HepG2 (cell line): ENCODE data around the gene MEF2A. TPM values are rescaled to one million over a fixed set of nuclear protein-coding genes. Genes with fewer than 3 reads are reported as not detected.

Experiments
- ATAC-seq: fragments of 200-7000 bp; cut with Tn5 transposase; 3 replicates; pipeline ENCODE4 v1.9.1; 2020; ENCODE audit warnings: mild to moderate bottlenecking, moderate library complexity
- BruUV-seq: library from RNA; stranded (reverse); fragments of 400-500 nt; replicated peaks from 2 replicates; lab custom pipeline; 2021; lab: Mats Ljungman, UMichigan
- CTCF ChIA-PET: fragments of 300-600 bp; formaldehyde crosslinking; extraction: SDS; loops from one replicate; lab custom pipeline; 2021; ENCODE audit warnings: low total read pairs, inconsistent platforms, low intra/inter-chr PET ratio; lab: Yijun Ruan, JAX
- POLR2A ChIA-PET: fragments of 350-600 bp; sonication (Branson Sonifier 250); formaldehyde crosslinking; loops from one replicate; lab custom pipeline; 2020; ENCODE audit warnings: antibody characterized with exemption, inconsistent platforms; lab: Yijun Ruan, JAX
- DNase-seq: peaks from one replicate; pipeline ENCODE4 v3.0.0-alpha.2; 2015; ENCODE audit warnings: low spot score
- FAIRE-seq: peaks from 3 replicates; lab custom pipeline; 2011; peaks lifted over from hg19 to GRCh38; lab: Jason Lieb, UNC
- H2AFZ ChIP-seq: one replicate; pipeline ENCODE4 v1.6.1; 2011; ENCODE audit warnings: low read length, inconsistent platforms
- H3K27ac ChIP-seq: fragments of 300-600 bp; 3 replicates; pipeline ENCODE4 v1.8.0; 2011; ENCODE audit warnings: mixed run types, mild to moderate bottlenecking, mixed read lengths, low read length, inconsistent platforms; ENCODE audit not compliant: insufficient read depth; ENCODE audit errors: extremely low read length
- H3K27me3 ChIP-seq, 2 experiments: fragments of 200-600 bp in 1 of 2; 2 replicates in 1 of 2; 3 replicates in 1 of 2; pipeline versions ENCODE4 v1.6.0 to v1.8.0; 2011; ENCODE audit warnings: low read length in 2 of 2, mild to moderate bottlenecking in 2 of 2, moderate library complexity in 2 of 2, inconsistent platforms in 1 of 2; ENCODE audit not compliant: insufficient read depth in 2 of 2, control insufficient read depth in 1 of 2
- H3K36me3 ChIP-seq, 2 experiments: fragments of 200-600 bp in 1 of 2; replicated peaks in 1 of 2; 2 replicates in 1 of 2; 3 replicates in 1 of 2; pipeline versions ENCODE4 v1.5.1 to v1.8.0; 2011; ENCODE audit warnings: low read length in 2 of 2, inconsistent platforms in 1 of 2; ENCODE audit not compliant: insufficient read depth in 2 of 2, control insufficient read depth in 1 of 2
- H3K4me1 ChIP-seq: 2 replicates; pipeline ENCODE4 v1.5.1; 2012; ENCODE audit warnings: low read length, inconsistent platforms; ENCODE audit not compliant: insufficient read depth
- H3K4me2 ChIP-seq: 2 replicates; pipeline ENCODE4 v1.6.0; 2011; ENCODE audit warnings: low read depth, low read length, inconsistent platforms
- H3K4me3 ChIP-seq, 3 experiments: fragments of 200-600 bp in 1 of 3; sonication (generic), shearing (Covaris generic) in 1 of 3; replicated peaks in 1 of 3; 2 replicates each; pipeline ENCODE4 v1.5.1; 2011 to 2016; ENCODE audit warnings: low read length in 3 of 3, inconsistent platforms in 2 of 3, low read depth in 2 of 3, mild to moderate bottlenecking in 2 of 3, control low read depth in 1 of 3, mixed read lengths in 1 of 3; ENCODE audit not compliant: insufficient read depth in 1 of 3
- H3K79me2 ChIP-seq: one replicate; pipeline ENCODE4 v1.6.1; 2011; ENCODE audit warnings: low read length, inconsistent platforms; ENCODE audit not compliant: insufficient read depth
- H3K9ac ChIP-seq: 2 replicates; pipeline ENCODE4 v1.6.0; 2011; ENCODE audit warnings: mild to moderate bottlenecking, low read depth, low read length, inconsistent platforms; ENCODE audit not compliant: insufficient read depth
- H3K9me3 ChIP-seq: 2 replicates; pipeline ENCODE4 v1.5.1; 2012; ENCODE audit warnings: mild to moderate bottlenecking, low read length
- H4K20me1 ChIP-seq: 2 replicates; pipeline ENCODE4 v1.6.0; 2011; ENCODE audit warnings: inconsistent platforms, mild to moderate bottlenecking, low read length, moderate library complexity; ENCODE audit not compliant: insufficient read depth
- ARID4A ChIP-seq: sonication (generic); formaldehyde crosslinking; IDR thresholded peaks from 2 replicates; pipeline ENCODE4 v1.5.0; 2020; ENCODE audit warnings: mild to moderate bottlenecking, missing genetic modification reagents, borderline replicate concordance
- ATF2 ChIP-seq: sonication (generic); formaldehyde crosslinking; IDR thresholded peaks from 2 replicates; pipeline ENCODE4 v1.4.0; 2020; ENCODE audit warnings: missing genetic modification reagents
- EEA1 ChIP-seq: sonication (generic); formaldehyde crosslinking; IDR thresholded peaks from 2 replicates; pipeline ENCODE4 v1.5.1; 2020; ENCODE audit warnings: mild to moderate bottlenecking, missing genetic modification reagents, borderline replicate concordance
- FOXJ3 ChIP-seq: sonication (generic); formaldehyde crosslinking; IDR thresholded peaks from 2 replicates; pipeline ENCODE4 v1.4.0; 2020; ENCODE audit warnings: missing genetic modification reagents, mild to moderate bottlenecking, borderline replicate concordance
- HOXA5 ChIP-seq: sonication (generic); formaldehyde crosslinking; IDR thresholded peaks from 2 replicates; pipeline ENCODE4 v1.4.0; 2020; ENCODE audit warnings: missing genetic modification reagents
- MEIS2 ChIP-seq: sonication (generic); formaldehyde crosslinking; IDR thresholded peaks from 2 replicates; pipeline ENCODE4 v1.9.0; 2021; ENCODE audit warnings: mild to moderate bottlenecking, missing genetic modification reagents
- REXO4 ChIP-seq: sonication (generic); formaldehyde crosslinking; IDR thresholded peaks from 2 replicates; pipeline ENCODE4 v1.8.0; 2022; ENCODE audit warnings: missing genetic modification reagents, mild to moderate bottlenecking, borderline replicate concordance
- SRSF1 ChIP-seq: fragments of 200-400 bp; formaldehyde crosslinking; optimal IDR thresholded peaks from 2 replicates; pipeline ENCODE3; 2017; ENCODE audit warnings: mild to moderate bottlenecking, low read depth, low read length, moderate library complexity
- U2AF1 ChIP-seq: fragments of 200-400 bp; formaldehyde crosslinking; optimal IDR thresholded peaks from 2 replicates; pipeline ENCODE3; 2017; ENCODE audit warnings: mild to moderate bottlenecking, low read depth, low read length
- ZIK1 ChIP-seq: sonication (generic); formaldehyde crosslinking; IDR thresholded peaks from 2 replicates; pipeline ENCODE4 v1.5.0; 2020; ENCODE audit warnings: mild to moderate bottlenecking, low read depth, missing genetic modification reagents, borderline replicate concordance
- WGBS: methylation state at CpG from one replicate; pipeline ENCODE4 v1.1.6; 2017; ENCODE audit warnings: low lambda C conversion rate; 5-methylcytosine and 5-hydroxymethylcytosine counted together
- in situ Hi-C: cut with HindIII; loops from 2 replicates; pipeline ENCODE4 v1.10.0; 2017; ENCODE audit warnings: low pct_unique_long_range_greater_than_20kb; ENCODE audit not compliant: extremely low pct_ligation_motif_present
- intact Hi-C: fragments of 100-400 bp; cut with micrococcal nuclease; formaldehyde crosslinking; loops from one replicate; pipeline ENCODE4 v1.10.0; 2022; ENCODE audit not compliant: unreplicated experiment
- polyA plus RNA-seq, 8 experiments: library from polyadenylated mRNA; depleted of rRNA in 3 of 8; stranded (reverse) in 7 of 8; unstranded in 1 of 8; fragments of >200 nt; fragmentation: Illumina TruSeq in 4 of 8; extraction: Trizol in 4 of 8; gene quantifications; 2 replicates each; pipeline versions ENCODE4 v1.2.1 to v1.2.3, GENCODE V29; 2011 to 2016; ENCODE audit warnings: low read depth in 4 of 8, missing spikeins in 1 of 8, mixed read lengths in 1 of 8; ENCODE audit not compliant: insufficient read depth in 1 of 8
- total RNA-seq, 5 experiments: library from RNA; depleted of rRNA; stranded (reverse); fragments of >200 nt; fragmentation: Illumina TruSeq; extraction: Trizol; gene quantifications; 2 replicates each; pipeline ENCODE4 v1.2.3, GENCODE V29; 2016; ENCODE audit warnings: low read depth in 1 of 5
- TF ChIP-seq, protein P1 (sequence below): sonication (generic); formaldehyde crosslinking; IDR thresholded peaks from 2 replicates; pipeline ENCODE4 v1.5.1; 2020; ENCODE audit warnings: missing genetic modification reagents, mild to moderate bottlenecking, borderline replicate concordance
- TF ChIP-seq, protein P2 (sequence below): sonication (generic); formaldehyde crosslinking; IDR thresholded peaks from 2 replicates; pipeline ENCODE4 v1.5.1; 2020; ENCODE audit warnings: missing genetic modification reagents, mild to moderate bottlenecking, borderline replicate concordance

MEF2A gene
- total and polyA plus RNA-seq, 2 of the 13 experiments (the other 11 are each of a cell fraction or from before 2014, with no cell fraction given), result 15.2 to 24.4 TPM

GRCh38 chr15:99556578-99556977 lies 9.2 kb upstream of the MEF2A start:
- H3K4me2 ChIP-seq, result no peak overlapping the region
- no peak for DNase-seq
- in situ Hi-C loops, result no loop called here
- no peaks in the 10 kb centered on the region for H3K36me3 ChIP-seq
- H3K9me3 ChIP-seq, result no peaks in the 10 kb centered on the region
- H2AFZ ChIP-seq, result no peak overlapping the region
- TF ChIP-seq FOXJ3 (no peak), ATF2 (no peak), ARID4A (no peak), SRSF1 (no peak), MEIS2 (CRISPR knock-in tag) (no peak), ZIK1 (no peak), U2AF1 (no peak), HOXA5 (CRISPR knock-in tag) (no peak), EEA1 (CRISPR knock-in tag) (no peak), REXO4 (CRISPR knock-in tag) (no peak)
- TF ChIP-seq, protein P1, sequence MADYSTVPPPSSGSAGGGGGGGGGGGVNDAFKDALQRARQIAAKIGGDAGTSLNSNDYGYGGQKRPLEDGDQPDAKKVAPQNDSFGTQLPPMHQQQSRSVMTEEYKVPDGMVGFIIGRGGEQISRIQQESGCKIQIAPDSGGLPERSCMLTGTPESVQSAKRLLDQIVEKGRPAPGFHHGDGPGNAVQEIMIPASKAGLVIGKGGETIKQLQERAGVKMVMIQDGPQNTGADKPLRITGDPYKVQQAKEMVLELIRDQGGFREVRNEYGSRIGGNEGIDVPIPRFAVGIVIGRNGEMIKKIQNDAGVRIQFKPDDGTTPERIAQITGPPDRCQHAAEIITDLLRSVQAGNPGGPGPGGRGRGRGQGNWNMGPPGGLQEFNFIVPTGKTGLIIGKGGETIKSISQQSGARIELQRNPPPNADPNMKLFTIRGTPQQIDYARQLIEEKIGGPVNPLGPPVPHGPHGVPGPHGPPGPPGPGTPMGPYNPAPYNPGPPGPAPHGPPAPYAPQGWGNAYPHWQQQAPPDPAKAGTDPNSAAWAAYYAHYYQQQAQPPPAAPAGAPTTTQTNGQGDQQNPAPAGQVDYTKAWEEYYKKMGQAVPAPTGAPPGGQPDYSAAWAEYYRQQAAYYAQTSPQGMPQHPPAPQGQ (CRISPR knock-in tag), result no peak
- TF ChIP-seq, protein P2, sequence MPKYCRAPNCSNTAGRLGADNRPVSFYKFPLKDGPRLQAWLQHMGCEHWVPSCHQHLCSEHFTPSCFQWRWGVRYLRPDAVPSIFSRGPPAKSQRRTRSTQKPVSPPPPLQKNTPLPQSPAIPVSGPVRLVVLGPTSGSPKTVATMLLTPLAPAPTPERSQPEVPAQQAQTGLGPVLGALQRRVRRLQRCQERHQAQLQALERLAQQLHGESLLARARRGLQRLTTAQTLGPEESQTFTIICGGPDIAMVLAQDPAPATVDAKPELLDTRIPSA (CRISPR knock-in tag), result no peak
- TF ChIP-seq, all 625 proteins: peak for 0
- no TSS peak for BruUV-seq
- CTCF ChIA-PET, result no interaction called here
- no peak overlapping the region for H3K4me3 ChIP-seq
- FAIRE-seq, result no peak
- peaks cover 0 to 3% of the 10 kb centered on the region in 2 experiments; a peak in 2 of 5 replicates for H3K27me3 ChIP-seq
- intact Hi-C loops, result no loop called here
- no peak overlapping the region for H3K9ac ChIP-seq
- H3K4me1 ChIP-seq, result peaks cover under 1% of the 10 kb centered on the region
- H3K79me2 ChIP-seq, result no peaks in the 10 kb centered on the region
- 65% methylated on average over 4 of the region's 4 CpGs for WGBS
- POLR2A ChIA-PET, result no interaction called here
- ATAC-seq, result no peak
- H4K20me1 ChIP-seq, result no peaks in the 10 kb centered on the region
- H3K27ac ChIP-seq, result no peak overlapping the region
